WI38 (cell line): ENCODE data around the gene CHMP1A.
A peak's percentile ranks its signal among the peaks of the same experiment; 100 is the strongest.

ENCODE experiments used
- H3K4me3 ChIP-seq: 2 replicates; pipeline ENCODE4 v1.5.1; 2011; ENCODE audit warnings: low read depth, mild to moderate bottlenecking, control low read depth, low read length
- TF ChIP-seq, protein P1 (sequence below): IDR thresholded peaks from 2 replicates; pipeline ENCODE4 v1.5.1; 2012; ENCODE audit warnings: low read depth, mild to moderate bottlenecking, control low read depth, low read length

The CHMP1A gene

DNA sequence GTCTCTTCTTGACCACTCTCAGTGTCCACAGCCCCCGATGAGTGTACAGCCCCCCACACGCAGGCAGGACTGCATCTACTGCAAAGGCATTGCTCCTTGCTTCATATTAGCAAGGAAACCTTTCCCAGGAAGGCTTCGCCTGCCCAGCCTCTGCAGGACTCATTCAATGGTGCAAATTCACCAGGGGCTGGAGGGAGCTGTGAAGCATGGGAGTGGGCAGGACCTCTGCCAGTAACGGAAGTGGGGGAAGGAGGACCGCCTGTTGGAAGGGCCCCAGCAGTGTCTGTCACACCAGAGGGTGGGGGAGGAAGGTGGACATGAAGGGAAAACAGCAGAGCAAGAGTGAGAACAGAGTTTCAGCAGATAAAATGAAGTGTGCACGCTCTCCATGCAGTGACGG, 2.6 kb upstream of the CHMP1A start:
- TF ChIP-seq, protein P1, sequence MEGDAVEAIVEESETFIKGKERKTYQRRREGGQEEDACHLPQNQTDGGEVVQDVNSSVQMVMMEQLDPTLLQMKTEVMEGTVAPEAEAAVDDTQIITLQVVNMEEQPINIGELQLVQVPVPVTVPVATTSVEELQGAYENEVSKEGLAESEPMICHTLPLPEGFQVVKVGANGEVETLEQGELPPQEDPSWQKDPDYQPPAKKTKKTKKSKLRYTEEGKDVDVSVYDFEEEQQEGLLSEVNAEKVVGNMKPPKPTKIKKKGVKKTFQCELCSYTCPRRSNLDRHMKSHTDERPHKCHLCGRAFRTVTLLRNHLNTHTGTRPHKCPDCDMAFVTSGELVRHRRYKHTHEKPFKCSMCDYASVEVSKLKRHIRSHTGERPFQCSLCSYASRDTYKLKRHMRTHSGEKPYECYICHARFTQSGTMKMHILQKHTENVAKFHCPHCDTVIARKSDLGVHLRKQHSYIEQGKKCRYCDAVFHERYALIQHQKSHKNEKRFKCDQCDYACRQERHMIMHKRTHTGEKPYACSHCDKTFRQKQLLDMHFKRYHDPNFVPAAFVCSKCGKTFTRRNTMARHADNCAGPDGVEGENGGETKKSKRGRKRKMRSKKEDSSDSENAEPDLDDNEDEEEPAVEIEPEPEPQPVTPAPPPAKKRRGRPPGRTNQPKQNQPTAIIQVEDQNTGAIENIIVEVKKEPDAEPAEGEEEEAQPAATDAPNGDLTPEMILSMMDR: no peak
- no peak overlapping the region for H3K4me3 ChIP-seq

DNA sequence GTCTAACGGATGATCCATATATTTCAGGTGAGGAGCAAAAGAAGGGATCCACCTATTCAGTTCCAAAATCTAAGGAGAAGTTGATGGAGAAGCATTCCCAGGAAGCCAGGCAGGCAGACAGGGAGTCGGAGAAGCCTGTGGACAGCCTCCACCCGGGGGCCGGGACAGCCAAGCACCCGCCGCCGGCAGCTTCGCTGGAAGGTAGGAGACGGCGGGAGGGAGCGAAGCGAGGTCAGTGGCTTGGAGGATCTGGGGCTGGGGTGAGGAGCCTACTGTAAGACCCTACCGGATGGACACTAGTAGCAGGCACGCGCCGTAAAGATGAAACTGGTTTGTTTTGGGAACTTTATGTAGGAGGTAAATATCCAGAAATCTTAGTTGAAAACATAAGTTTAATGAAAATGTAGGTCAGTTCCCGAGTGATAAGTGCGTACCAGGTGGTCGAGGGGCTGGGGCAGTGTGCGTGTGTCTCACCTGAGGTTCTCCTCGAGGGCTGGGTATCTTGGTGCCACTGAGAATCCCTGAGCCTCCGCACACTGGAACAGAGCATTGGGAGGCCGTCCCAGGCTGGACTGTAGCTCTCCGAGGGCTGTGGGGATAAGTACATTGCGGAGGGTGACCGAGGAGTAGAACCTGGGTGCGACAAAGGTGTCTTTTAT, 842 bp upstream of the CHMP1A start:
- TF ChIP-seq, protein P1: no peak
- H3K4me3 ChIP-seq: peak overlapping the region; percentile 94

GRCh38 chr16:89656435-89657121, 930 bp downstream of the CHMP1A start:
- TF ChIP-seq, protein P1: no peak
- peak overlapping the region; percentile 94 for H3K4me3 ChIP-seq

- no peak overlapping the region for H3K4me3 ChIP-seq
- TF ChIP-seq, protein P1: no peak
These were observed 2.4 kb downstream of the CHMP1A start for GRCh38 chr16:89655062-89655643.

DNA sequence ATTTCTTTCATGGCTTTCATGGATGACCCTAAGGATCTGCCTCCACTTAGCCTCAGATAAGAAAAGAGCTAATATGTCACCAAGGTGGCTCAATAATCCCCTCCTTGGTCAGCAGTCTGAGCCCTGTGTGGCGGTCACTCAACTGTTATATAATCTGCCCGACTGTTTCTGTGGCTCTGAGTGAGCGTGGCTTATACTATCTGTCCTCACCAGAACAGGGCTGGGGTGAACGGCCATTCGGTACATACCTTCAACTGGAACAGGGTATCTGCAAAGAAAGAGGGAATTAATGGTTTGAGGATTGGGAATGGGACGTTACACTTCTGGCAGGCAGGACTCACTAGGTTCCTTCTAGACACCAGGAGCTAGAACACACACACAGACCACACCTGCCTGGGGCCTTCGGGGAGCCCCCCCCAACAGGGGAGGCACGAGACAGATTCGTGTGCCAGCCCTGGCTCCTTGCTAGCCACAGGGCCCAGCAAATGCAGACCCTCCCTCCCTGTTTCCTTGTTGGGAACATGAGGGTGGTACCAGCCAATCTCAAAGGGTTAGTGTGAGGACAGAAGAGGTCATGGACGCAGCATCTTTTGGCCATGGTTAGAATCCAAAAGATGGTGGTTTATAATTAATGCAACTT, 3.7 kb downstream of the CHMP1A start:
- no peak overlapping the region for H3K4me3 ChIP-seq
- TF ChIP-seq, protein P1: no peak

DNA sequence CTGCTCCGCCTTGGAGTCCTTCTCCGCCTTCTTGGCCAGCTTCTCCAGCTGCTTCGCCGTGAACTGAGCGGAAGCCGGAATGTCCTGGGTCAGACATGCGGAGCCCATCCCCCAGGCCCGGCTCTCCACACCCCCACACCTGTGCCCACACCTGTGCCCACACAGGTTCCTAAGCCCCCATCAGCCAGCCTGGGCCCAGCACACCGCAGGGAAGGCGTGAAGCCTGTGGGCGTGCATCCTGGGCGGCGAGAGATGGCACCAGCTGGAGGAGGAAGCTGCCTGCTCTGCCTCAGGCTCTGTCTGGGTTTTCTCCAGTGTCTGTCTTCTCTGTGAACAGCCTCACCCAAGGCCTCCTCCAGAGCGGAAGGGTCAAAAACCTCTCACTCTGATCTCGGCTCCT, 5.9 kb downstream of the CHMP1A start:
- no peak overlapping the region for H3K4me3 ChIP-seq
- TF ChIP-seq, protein P1: no peak
